A549 (cell line): ENCODE data around the gene TXN. TPM values are rescaled to one million over a fixed set of nuclear protein-coding genes. Genes with fewer than 3 reads are reported as not detected.

Experiments used
- ATAC-seq, 2 experiments: fragments of 200-7000 bp in 1 of 2; fragments of >200 bp in 1 of 2; cut with Nextera tagmentation in 1 of 2; cut with Tn5 transposase in 1 of 2; 3 replicates each; pipeline versions ENCODE4 v1.8.0 to v1.9.1; 2018 to 2020; ENCODE audit warnings: mild to moderate bottlenecking in 1 of 2, moderate library complexity in 1 of 2
- CTCF ChIA-PET: fragments of 300-600 bp; sonication (Branson Sonifier 250); formaldehyde crosslinking; extraction: SDS; loops from one replicate; lab custom pipeline; 2021; ENCODE audit warnings: antibody characterized with exemption, inconsistent platforms; lab: Yijun Ruan, JAX
- POLR2A ChIA-PET: fragments of 350-600 bp; formaldehyde crosslinking; extraction: SDS; loops from one replicate; lab custom pipeline; 2021; ENCODE audit warnings: antibody characterized with exemption, inconsistent platforms; lab: Yijun Ruan, JAX
- DNase-seq, 2 experiments: peaks; one replicate each; pipeline versions ENCODE4 v3.0.0 to v3.0.0-alpha.2; 2011 to 2016; ENCODE audit warnings: low read depth in 1 of 2, low spot score in 1 of 2
- FAIRE-seq: peaks from 2 replicates; lab custom pipeline; 2011; peaks lifted over from hg19 to GRCh38; lab: Jason Lieb, UNC
- H3K27ac ChIP-seq, 2 experiments: fragments of >200 bp; sonication (Bioruptor Twin); formaldehyde crosslinking; 3 replicates each; pipeline ENCODE4 v1.5.1; 2016 to 2017
- H3K4me1 ChIP-seq: fragments of >200 bp; sonication (Bioruptor Twin); formaldehyde crosslinking; 3 replicates; pipeline ENCODE4 v1.6.1; 2016
- H3K4me2 ChIP-seq: fragments of >200 bp; sonication (Bioruptor Twin); formaldehyde crosslinking; 3 replicates; pipeline ENCODE4 v1.6.1; 2016
- H3K4me3 ChIP-seq: fragments of >200 bp; sonication (Bioruptor Twin); formaldehyde crosslinking; 3 replicates; pipeline ENCODE4 v1.5.1; 2016
- H3K9me3 ChIP-seq: fragments of >200 bp; sonication (Bioruptor Twin); formaldehyde crosslinking; 3 replicates; pipeline ENCODE4 v1.6.1; 2016
- CHD4 ChIP-seq: fragments of 200-600 bp; sonication (generic); IDR thresholded peaks from 2 replicates; pipeline ENCODE4 v1.6.1; 2016; ENCODE audit warnings: antibody characterized with exemption, mild to moderate bottlenecking, borderline replicate concordance
- E2F6 ChIP-seq: IDR thresholded peaks from 2 replicates; pipeline ENCODE4 v1.6.1; 2012; ENCODE audit warnings: low read depth, borderline replicate concordance
- EHMT2 ChIP-seq: fragments of 200-600 bp; sonication (generic); IDR thresholded peaks from 2 replicates; pipeline ENCODE4 v1.6.1; 2016; ENCODE audit warnings: antibody characterized with exemption, low read depth, mild to moderate bottlenecking, moderate library complexity
- EP300 ChIP-seq, 2 experiments: fragments of >200 bp; sonication (Bioruptor Twin); formaldehyde crosslinking; IDR thresholded peaks; 2 replicates in 1 of 2; 3 replicates in 1 of 2; pipeline ENCODE4 v1.6.1; 2016 to 2017
- FOXS1 ChIP-seq: fragments of 250-450 bp; sonication (Bioruptor Pico); IDR thresholded peaks from 2 replicates; pipeline ENCODE4 v1.5.0; 2020; ENCODE audit warnings: mild to moderate bottlenecking, moderate library complexity
- HOXA7 ChIP-seq: fragments of 250-450 bp; sonication (Bioruptor Pico); IDR thresholded peaks from 2 replicates; pipeline ENCODE4 v1.5.0; 2020; ENCODE audit warnings: mild to moderate bottlenecking, moderate library complexity
- JUN ChIP-seq, 2 experiments: fragments of >200 bp; sonication (Bioruptor Twin); formaldehyde crosslinking; IDR thresholded peaks; 2 replicates in 1 of 2; 3 replicates in 1 of 2; pipeline ENCODE4 v1.6.1; 2016 to 2017
- MAFK ChIP-seq: fragments of 450-650 bp; IDR thresholded peaks from 2 replicates; pipeline ENCODE4 v1.6.1; 2014; ENCODE audit not compliant: partially characterized antibody
- MAX ChIP-seq: IDR thresholded peaks from 2 replicates; pipeline ENCODE4 v1.6.1; 2012
- NFE2L2 ChIP-seq: fragments of 150-350 bp; conservative IDR thresholded peaks from 2 replicates; pipeline ENCODE4 v1.6.1; 2014; ENCODE audit warnings: low read length
- NPAS2 ChIP-seq: fragments of 250-450 bp; sonication (Bioruptor Pico); IDR thresholded peaks from 2 replicates; pipeline ENCODE4 v1.8.0; 2022; ENCODE audit warnings: mild to moderate bottlenecking, moderate library complexity, borderline replicate concordance
- NR3C1 ChIP-seq: fragments of >200 bp; sonication (Bioruptor Twin); formaldehyde crosslinking; IDR thresholded peaks from 3 replicates; pipeline ENCODE4 v1.6.1; 2017
- POLR2A ChIP-seq: IDR thresholded peaks from 2 replicates; pipeline ENCODE4 v1.6.1; 2012; ENCODE audit warnings: mild to moderate bottlenecking, low read length
- POLR2AphosphoS2 ChIP-seq: conservative IDR thresholded peaks from 2 replicates; pipeline ENCODE4 v1.6.1; 2012; ENCODE audit warnings: low read length, improper control_type of control experiment, inconsistent platforms
- RFX5 ChIP-seq: fragments of 450-650 bp; IDR thresholded peaks from 2 replicates; pipeline ENCODE4 v1.7.1; 2014; ENCODE audit warnings: antibody characterized with exemption, mild to moderate bottlenecking, moderate library complexity
- RNF2 ChIP-seq: fragments of 200-600 bp; sonication (generic); IDR thresholded peaks from 2 replicates; pipeline ENCODE4 v1.6.1; 2016; ENCODE audit warnings: low read depth, mild to moderate bottlenecking, antibody characterized with exemption, moderate library complexity, borderline replicate concordance
- SMC3 ChIP-seq: fragments of >200 bp; sonication (Bioruptor Twin); formaldehyde crosslinking; IDR thresholded peaks from 3 replicates; pipeline ENCODE4 v1.6.1; 2018; ENCODE audit warnings: inconsistent platforms
- TFCP2L1 ChIP-seq: fragments of 250-450 bp; sonication (Bioruptor Pico); IDR thresholded peaks from 2 replicates; pipeline ENCODE4 v1.5.0; 2021; ENCODE audit warnings: mild to moderate bottlenecking
- USF2 ChIP-seq: fragments of 450-650 bp; IDR thresholded peaks from 2 replicates; pipeline ENCODE4 v1.6.1; 2014; ENCODE audit warnings: antibody characterized with exemption
- ZC3H11A ChIP-seq: fragments of 450-650 bp; IDR thresholded peaks from 2 replicates; pipeline ENCODE4 v1.6.1; 2014; ENCODE audit warnings: antibody characterized with exemption, mild to moderate bottlenecking
- ZFP36 ChIP-seq: fragments of 450-650 bp; IDR thresholded peaks from 2 replicates; pipeline ENCODE4 v1.6.1; 2014; ENCODE audit warnings: borderline replicate concordance; ENCODE audit not compliant: partially characterized antibody
- ZNF302 ChIP-seq: fragments of 250-450 bp; sonication (Bioruptor Pico); IDR thresholded peaks from 2 replicates; pipeline ENCODE4 v1.9.0; 2021; ENCODE audit warnings: inconsistent platforms, mild to moderate bottlenecking, moderate library complexity
- ZSCAN20 ChIP-seq: fragments of 250-450 bp; sonication (Bioruptor Pico); IDR thresholded peaks from 2 replicates; pipeline ENCODE4 v1.8.0; 2022; ENCODE audit warnings: mild to moderate bottlenecking, moderate library complexity
- WGBS: methylation state at CpG from one replicate; pipeline ENCODE4 v1.1.6; 2017; ENCODE audit errors: missing lambda C conversion rate; 5-methylcytosine and 5-hydroxymethylcytosine counted together
- polyA plus RNA-seq, 4 experiments: library from polyadenylated mRNA; depleted of rRNA in 3 of 4; stranded (reverse); fragments of >200 nt; fragmentation: RNase III in 1 of 4; extraction: RNeasy Plus Mini Kit Qiagen cat#74134 plus additional on column Dnase treatment in 1 of 4; gene quantifications; 2 replicates in 3 of 4; 3 replicates in 1 of 4; pipeline ENCODE4 v1.2.3, GENCODE V29; 2011 to 2017
- TF ChIP-seq, protein P1 (sequence below): fragments of 200-600 bp; sonication (generic); IDR thresholded peaks from 2 replicates; pipeline ENCODE4 v1.6.1; 2016; ENCODE audit warnings: antibody characterized with exemption, mild to moderate bottlenecking, moderate library complexity
- TF ChIP-seq, protein P2 (sequence below): fragments of 250-450 bp; sonication (Bioruptor Pico); IDR thresholded peaks from 2 replicates; pipeline ENCODE4 v1.5.0; 2020; ENCODE audit warnings: low read depth, mild to moderate bottlenecking, moderate library complexity
- TF ChIP-seq, protein P3 (sequence below): fragments of >200 bp; sonication (Bioruptor Twin); formaldehyde crosslinking; IDR thresholded peaks from 3 replicates; pipeline ENCODE4 v1.5.1; 2016

TXN gene
- polyA plus RNA-seq, 2 of the 4 experiments (the other 2 are of a cell fraction) = 1,309 to 1,626 TPM

DNA sequence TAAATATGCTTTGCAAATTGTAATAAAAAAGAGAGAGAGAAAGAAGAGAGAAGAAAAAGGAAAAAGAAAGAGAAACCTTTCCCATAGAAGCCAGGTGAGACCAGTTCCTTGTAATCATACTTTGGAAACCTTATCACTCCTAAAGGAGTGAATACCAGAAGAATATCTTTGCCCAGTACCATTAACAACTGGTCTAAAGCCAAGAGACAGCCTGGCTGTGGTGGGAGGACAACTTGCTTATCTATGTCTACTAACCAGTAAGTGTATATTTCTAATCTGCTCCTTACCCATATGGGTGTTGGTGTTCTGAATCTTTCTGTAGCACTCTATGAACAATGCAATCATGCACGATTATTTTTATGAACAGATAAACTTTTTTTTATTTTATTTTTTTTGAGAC, 10.5 kb upstream of the TXN start (continued):
- TF ChIP-seq RFX5 (no peak), NFE2L2 (no peak), JUN (IDR thresholded peaks at IDR 0.05) (no peak), ZNF302 (CRISPR knock-in tag) (no peak)

DNA sequence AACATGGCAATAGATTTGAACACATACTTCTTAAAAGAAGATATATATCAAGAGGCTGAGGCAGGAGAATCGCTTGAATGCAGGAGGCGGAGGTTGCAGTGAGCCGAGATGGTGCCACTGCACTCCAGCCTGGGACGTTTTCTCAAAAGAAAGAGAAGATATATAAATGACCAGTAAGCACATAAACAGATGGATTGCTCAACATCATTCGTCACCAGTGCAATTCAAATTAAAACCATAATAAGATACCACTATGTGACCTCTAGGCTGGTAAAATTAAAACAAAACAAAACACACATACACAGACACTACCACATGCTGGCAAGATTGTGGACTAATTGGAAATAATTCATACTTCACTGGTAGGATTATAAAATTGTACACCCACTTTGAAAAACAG, 5.3 kb upstream of the TXN start:
- DNase-seq = no peak
- FAIRE-seq = no peak
- Histone ChIP-seq H3K4me2 (no peak overlapping the region), H3K4me3 (no peak overlapping the region), H3K4me1 (peaks cover 27% of the 10 kb centered on the region), H3K9me3 (peaks cover 7% of the 10 kb centered on the region; the same call in 1 of the 3 replicates), H3K27ac (no peak overlapping the region)
- ATAC-seq = no peak
- POLR2A ChIA-PET = no interaction called here
- CTCF ChIA-PET = no interaction called here
- WGBS = 84% methylated on average over 5 of the region's 5 CpGs
- TF ChIP-seq ZFP36 (no peak), ZNF302 (CRISPR knock-in tag) (no peak), FOXS1 (CRISPR knock-in tag) (no peak), EP300 (IDR thresholded peaks at IDR 0.05) (no peak), RNF2 (no peak), JUN (IDR thresholded peaks at IDR 0.05) (no peak), POLR2A (no peak), ZC3H11A (no peak), HOXA7 (CRISPR knock-in tag) (no peak), SMC3 (no peak), POLR2AphosphoS2 (no peak), MAFK (no peak), NR3C1 (no peak), TFCP2L1 (CRISPR knock-in tag) (no peak), E2F6 (no peak), MAX (no peak), EHMT2 (no peak)
- TF ChIP-seq, protein P1, sequence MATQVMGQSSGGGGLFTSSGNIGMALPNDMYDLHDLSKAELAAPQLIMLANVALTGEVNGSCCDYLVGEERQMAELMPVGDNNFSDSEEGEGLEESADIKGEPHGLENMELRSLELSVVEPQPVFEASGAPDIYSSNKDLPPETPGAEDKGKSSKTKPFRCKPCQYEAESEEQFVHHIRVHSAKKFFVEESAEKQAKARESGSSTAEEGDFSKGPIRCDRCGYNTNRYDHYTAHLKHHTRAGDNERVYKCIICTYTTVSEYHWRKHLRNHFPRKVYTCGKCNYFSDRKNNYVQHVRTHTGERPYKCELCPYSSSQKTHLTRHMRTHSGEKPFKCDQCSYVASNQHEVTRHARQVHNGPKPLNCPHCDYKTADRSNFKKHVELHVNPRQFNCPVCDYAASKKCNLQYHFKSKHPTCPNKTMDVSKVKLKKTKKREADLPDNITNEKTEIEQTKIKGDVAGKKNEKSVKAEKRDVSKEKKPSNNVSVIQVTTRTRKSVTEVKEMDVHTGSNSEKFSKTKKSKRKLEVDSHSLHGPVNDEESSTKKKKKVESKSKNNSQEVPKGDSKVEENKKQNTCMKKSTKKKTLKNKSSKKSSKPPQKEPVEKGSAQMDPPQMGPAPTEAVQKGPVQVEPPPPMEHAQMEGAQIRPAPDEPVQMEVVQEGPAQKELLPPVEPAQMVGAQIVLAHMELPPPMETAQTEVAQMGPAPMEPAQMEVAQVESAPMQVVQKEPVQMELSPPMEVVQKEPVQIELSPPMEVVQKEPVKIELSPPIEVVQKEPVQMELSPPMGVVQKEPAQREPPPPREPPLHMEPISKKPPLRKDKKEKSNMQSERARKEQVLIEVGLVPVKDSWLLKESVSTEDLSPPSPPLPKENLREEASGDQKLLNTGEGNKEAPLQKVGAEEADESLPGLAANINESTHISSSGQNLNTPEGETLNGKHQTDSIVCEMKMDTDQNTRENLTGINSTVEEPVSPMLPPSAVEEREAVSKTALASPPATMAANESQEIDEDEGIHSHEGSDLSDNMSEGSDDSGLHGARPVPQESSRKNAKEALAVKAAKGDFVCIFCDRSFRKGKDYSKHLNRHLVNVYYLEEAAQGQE = no peak

- Histone ChIP-seq H3K4me2 (no peak overlapping the region), H3K9me3 (peaks cover 7% of the 10 kb centered on the region; the same call in 1 of the 3 replicates)
- ATAC-seq (no peak), DNase-seq (no peak)
- POLR2A ChIA-PET = no interaction called here
- TF ChIP-seq USF2 = no peak
- no peak for TF ChIP-seq EHMT2
- no peak for TF ChIP-seq ZSCAN20 (CRISPR knock-in tag)
- no peak for TF ChIP-seq MAFK
- no peak for TF ChIP-seq CHD4
- TF ChIP-seq JUN (IDR thresholded peaks at IDR 0.05) = no peak
- TF ChIP-seq, protein P2, sequence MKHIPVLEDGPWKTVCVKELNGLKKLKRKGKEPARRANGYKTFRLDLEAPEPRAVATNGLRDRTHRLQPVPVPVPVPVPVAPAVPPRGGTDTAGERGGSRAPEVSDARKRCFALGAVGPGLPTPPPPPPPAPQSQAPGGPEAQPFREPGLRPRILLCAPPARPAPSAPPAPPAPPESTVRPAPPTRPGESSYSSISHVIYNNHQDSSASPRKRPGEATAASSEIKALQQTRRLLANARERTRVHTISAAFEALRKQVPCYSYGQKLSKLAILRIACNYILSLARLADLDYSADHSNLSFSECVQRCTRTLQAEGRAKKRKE (CRISPR knock-in tag) = no peak
- no peak for TF ChIP-seq NPAS2 (CRISPR knock-in tag)
- TF ChIP-seq, protein P3, sequence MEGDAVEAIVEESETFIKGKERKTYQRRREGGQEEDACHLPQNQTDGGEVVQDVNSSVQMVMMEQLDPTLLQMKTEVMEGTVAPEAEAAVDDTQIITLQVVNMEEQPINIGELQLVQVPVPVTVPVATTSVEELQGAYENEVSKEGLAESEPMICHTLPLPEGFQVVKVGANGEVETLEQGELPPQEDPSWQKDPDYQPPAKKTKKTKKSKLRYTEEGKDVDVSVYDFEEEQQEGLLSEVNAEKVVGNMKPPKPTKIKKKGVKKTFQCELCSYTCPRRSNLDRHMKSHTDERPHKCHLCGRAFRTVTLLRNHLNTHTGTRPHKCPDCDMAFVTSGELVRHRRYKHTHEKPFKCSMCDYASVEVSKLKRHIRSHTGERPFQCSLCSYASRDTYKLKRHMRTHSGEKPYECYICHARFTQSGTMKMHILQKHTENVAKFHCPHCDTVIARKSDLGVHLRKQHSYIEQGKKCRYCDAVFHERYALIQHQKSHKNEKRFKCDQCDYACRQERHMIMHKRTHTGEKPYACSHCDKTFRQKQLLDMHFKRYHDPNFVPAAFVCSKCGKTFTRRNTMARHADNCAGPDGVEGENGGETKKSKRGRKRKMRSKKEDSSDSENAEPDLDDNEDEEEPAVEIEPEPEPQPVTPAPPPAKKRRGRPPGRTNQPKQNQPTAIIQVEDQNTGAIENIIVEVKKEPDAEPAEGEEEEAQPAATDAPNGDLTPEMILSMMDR = no peak
- no peak for TF ChIP-seq ZFP36
- TF ChIP-seq, all 56 proteins: peak for 0
- no peak for FAIRE-seq
- CTCF ChIA-PET = interaction anchor here (0.6 kb wide), 1 partner anchor 11 kb away, joined by 3 read pairs; no protein-coding TSS in a partner anchor
- WGBS = 86% methylated on average over 4 of the region's 4 CpGs
- 0 out of 6 replicates have a peak overlapping the region, but pooled peaks of 1 of the 2 experiments have one; percentile 8 for H3K27ac ChIP-seq
- H3K4me1 ChIP-seq = peaks cover 27% of the 10 kb centered on the region
- H3K4me3 ChIP-seq = no peak overlapping the region
Observed at GRCh38 chr9:110260911-110261310, 4.6 kb upstream of the TXN start.
